NCI-H1417 (cell line): Measurements from ENCODE around the gene STIL.
"Not testable (repeated sequence)": the region's sequence is repeated elsewhere in the genome, so short reads cannot be mapped to it uniquely, and the experiment has no call there.

Source experiments
- DNase-seq, 3 experiments: peaks; one replicate each; lab custom pipeline; 2025; lab: John Stamatoyannopoulos, UW

STIL gene

DNA sequence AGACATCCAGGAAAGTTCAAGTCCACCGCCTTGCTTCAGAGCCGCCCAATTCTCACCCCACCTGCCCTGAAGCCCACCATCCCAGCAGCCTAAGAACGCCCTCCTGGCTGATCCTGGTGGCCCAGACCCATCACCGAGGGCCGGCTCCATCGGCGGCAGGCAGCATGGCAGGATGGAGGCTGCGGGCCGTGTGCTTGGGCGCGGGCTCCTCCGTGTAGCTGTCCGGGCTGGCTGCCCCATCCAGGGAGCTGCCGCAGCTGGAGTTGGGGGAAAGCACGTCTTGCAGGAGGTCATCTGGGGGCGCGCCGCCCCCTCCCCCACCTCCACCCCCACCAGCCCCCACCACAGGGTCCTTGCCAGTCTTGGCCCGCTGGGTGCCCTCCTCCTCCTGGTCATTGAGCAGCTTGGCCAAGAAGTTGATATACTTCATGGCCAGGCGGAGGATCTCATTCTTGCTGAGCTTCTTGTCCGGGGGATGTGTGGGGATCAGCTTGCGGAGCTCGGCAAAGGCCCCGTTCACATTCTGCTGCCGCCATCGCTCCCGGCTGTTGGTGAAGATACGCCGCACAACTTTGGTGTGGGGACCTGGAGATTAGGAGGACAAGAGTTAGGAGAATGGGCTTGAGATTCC, 94.2 kb downstream of the STIL start:
- no peak for DNase-seq

DNA sequence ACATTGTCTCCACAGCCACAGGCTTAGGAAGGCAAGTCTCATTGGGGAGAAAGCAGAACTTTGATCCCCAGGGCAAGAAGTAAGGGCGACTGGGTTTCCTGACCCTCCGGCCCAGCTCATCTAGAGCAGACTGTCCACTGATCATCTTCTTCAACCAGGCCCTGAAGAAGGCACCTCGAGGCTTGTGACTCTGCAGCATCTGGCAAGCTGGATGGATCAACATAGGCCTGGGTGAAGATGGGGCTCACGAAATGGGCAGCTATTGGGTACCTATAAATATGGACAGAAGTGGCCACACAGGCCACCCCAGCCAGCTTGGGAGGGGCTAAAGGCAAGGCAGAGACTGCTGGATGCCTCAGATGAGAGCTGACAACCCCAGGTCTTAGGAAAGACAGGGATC, 94.9 kb downstream of the STIL start:
- DNase-seq, result no peak

GRCh38 chr1:47216278-47217059, 97.5 kb downstream of the STIL start:
- no peak for DNase-seq

DNA sequence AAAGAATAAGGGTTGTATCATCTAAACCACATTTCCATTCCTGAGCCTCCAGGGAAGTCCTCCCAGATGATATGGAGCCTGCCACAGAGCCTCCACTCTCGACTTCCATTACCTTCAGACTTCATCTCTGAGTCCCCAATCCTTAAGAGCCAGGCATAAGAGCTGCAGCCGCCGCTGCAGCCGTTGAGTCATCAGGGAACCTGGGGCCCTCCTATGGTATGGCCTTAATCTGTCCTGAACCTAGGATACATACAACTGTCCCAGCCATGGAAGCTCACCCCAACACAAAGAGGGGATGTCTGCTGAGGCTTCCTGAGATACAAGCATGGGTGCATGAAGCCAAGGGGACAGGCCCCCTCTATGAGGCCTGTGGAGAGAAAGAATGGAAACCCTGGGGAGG, 98.2 kb downstream of the STIL start:
- DNase-seq, result no peak

DNA sequence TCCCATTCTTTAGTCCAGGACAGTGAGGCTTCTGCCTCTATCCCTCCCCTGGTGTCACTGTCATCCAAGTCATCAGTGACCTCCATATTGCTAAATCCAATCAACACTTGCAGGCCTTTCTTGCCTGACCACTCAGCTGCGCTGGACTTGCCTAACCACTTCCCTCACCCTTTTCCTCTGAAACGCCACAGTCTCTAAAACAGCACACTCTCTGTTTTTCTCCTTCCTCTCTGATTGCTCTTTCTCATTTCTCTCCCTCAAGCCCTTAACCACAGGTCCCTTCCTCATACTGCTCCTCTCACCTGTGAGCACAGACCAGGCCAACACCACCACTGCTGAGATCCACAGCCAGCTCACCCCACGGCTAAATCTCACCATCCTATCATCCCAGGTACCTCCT, 99.4 kb downstream of the STIL start:
- no peak for DNase-seq

GRCh38 chr1:47213230-47213963, 100.5 kb downstream of the STIL start:
- DNase-seq, result no peak

- no peak for DNase-seq
These were observed 101.2 kb downstream of the STIL start for GRCh38 chr1:47212636-47213229.

GRCh38 chr1:47211796-47212269, 102.1 kb downstream of the STIL start:
- DNase-seq, result peak in 1 of 3 experiments; percentile 4

DNA sequence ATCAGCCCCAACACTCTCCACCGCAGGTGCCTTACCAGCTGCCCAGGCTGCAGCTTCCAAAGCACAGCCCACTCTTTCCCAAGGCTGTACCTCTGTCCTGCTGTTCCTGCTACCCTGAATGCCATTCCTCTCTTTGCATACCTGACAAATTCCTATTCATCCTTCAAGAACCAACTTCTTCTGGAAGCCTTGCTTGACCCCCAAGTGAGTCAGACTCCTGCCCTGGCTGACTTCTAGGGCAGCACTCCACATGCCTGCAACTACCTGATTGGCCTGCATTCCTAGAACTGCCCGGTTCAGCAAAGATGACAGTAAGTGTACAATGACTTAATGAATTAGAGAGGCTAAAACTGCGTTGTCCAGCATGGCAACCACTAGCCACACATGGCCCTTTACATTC, 103.3 kb downstream of the STIL start:
- no peak for DNase-seq

DNA sequence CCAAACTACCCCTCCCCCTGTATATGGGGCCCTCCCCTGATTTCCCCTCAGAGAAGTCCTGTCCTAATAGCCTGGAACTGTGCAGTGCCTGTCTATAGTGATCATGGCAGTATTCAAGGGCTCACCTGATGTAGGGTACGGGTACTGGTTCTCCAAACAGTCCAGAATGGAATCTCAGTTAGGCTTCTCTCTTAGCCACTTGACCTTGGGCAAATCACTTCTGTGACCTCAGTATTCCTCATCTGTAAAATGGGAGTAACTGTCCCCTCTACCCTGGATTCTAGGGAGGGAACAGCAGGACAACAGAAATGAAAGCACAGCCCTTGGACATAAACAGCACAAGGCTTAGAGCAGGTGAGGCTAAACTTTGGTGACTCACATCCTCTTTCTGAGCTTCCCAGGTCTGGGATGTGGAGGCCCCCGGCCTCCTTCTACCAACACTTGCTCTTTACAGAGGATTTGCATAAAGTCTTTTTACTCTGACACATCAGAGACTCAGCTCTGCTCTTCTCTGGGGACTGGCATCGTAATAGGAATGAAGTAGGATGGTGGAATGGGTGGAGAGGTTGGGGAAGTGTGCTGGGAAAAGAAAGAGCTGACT, 104.1 kb downstream of the STIL start:
- DNase-seq, result no peak

- no peak for DNase-seq
These were observed 104.9 kb downstream of the STIL start for GRCh38 chr1:47209091-47209490.

DNA sequence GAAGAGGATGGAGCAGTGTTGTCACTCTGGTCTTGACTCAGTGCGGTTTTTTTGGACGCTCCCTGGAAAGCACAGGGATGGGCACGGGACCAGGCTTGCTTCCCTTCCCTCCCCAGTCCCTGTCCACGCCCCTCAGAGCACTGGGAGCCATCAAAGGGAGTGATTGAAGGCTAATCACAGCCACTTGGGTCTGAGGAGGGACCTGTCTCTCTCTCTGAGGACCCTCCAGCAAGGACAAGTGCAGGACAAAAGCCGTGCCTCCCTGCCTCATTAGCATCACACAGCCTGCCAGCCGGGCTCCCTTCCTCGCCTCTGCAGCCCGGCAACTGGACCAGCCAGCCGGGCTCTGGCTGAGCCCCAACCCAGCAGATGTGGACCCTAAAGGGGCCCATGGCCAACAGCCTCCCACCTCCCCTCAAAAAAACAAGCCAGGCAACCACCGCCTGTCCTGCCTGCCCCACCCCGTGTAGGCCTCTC, 105.5 kb downstream of the STIL start:
- peak in 1 of 3 experiments; percentile 37 for DNase-seq

GRCh38 chr1:47207803-47208373, 106.1 kb downstream of the STIL start:
- DNase-seq, result no peak

- DNase-seq, result no peak
These were observed 108.0 kb downstream of the STIL start for GRCh38 chr1:47205918-47206317.

DNA sequence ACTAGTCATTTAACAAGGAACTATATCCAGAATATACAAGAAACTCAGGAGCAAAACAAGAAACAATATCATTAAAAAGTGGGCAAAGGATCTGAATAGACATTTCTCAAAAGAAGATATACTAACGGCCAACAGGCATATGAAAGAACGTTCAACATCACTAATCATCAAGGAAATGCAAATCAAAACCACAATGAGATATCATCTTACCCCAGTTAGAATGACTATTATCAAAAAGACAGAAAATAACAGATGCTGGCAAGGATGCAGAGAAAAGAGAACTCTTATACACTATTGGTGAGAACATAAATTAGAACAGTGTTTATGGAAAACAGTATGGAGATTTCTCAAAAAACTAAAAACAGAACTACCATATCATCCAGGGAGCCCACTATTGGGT, 110.4 kb downstream of the STIL start:
- not testable (repeated sequence) for DNase-seq

- no peak for DNase-seq
These were observed 112.8 kb downstream of the STIL start for GRCh38 chr1:47201179-47201578.
